HG02981 (cell line): Measurements from ENCODE around the gene CTTNBP2NL.
"Not testable (repeated sequence)": the region's sequence is repeated elsewhere in the genome, so short reads cannot be mapped to it uniquely, and the experiment has no call there.

Experiments
- ATAC-seq: cut with Tn5 transposase; IDR thresholded peaks from one replicate; pipeline ENCODE4 v1.9.1; 2021; ENCODE audit warnings: mild to moderate bottlenecking, moderate library complexity; ENCODE audit not compliant: unreplicated experiment

Gene CTTNBP2NL

GRCh38 chr1:112386024-112386723 lies 9.8 kb upstream of the CTTNBP2NL start:
- no peak for ATAC-seq

DNA sequence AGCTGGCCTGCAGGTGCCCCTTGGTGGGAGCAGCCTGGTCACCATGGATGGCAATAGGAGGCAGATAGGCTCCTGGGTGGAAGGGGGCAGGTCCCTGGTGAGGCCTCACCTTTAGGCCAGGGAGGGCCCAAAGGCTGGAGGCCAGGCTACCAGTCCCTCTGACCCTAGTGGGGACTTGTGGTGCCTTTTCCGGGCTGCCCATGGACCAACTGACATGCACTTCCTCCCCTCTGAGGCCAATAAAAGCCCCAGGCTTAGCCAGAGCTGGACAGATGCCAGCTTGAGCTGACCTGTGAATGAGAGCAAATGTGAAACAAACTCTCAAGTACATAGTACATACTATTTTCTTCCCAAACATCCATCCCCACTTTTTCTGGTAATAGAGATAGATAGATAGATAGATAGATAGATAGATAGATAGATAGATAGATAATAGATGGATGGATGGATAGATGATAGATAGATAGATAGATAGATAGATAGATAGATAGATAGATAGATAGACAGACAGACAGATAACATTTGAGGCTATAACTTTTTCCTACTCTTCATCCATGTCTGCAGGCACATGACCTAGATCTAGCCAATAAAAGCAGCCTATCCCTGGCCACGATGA lies 9.2 kb upstream of the CTTNBP2NL start:
- ATAC-seq: no peak

DNA sequence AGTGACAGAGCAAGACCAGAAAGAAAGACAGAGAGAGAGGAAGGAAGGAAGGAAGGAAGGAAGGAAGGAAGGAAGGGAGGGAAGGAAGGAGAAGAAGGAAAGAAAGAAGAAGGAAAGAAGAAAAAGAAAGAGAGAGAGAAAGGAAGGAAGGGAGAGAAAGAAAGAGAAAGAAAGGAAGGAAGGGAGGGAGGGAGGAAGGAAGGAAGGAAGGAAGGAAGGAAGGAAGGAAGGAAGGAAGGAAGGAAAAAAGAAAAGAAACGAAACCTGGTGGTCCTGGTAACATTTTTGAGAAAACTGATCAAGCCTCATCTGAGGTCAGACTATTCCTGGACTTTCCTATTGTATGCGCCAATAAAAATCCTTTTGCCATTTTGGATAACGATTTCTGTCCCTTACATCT lies 8.2 kb upstream of the CTTNBP2NL start:
- no peak for ATAC-seq

DNA sequence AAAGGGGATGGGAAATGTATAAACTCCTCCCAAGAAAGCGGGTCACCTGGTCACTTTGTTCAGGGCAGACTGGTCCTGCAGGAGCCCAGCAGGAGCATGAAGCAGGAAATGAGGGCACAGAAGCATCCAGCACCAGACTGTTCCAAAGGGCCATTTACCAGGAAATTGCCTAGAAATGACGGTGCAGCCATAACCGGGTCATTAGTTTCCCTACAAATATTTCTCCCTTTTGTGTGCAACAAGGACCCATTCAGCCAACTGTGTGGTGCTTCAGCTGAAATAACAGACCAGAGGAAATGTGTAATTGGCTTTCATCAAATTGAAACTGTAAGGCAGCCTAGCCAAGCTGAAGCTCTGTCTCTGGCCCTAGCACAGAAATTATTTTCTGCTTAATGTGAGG lies 7.6 kb upstream of the CTTNBP2NL start:
- no peak for ATAC-seq

GRCh38 chr1:112389689-112390088 lies 6.3 kb upstream of the CTTNBP2NL start:
- no peak for ATAC-seq

DNA sequence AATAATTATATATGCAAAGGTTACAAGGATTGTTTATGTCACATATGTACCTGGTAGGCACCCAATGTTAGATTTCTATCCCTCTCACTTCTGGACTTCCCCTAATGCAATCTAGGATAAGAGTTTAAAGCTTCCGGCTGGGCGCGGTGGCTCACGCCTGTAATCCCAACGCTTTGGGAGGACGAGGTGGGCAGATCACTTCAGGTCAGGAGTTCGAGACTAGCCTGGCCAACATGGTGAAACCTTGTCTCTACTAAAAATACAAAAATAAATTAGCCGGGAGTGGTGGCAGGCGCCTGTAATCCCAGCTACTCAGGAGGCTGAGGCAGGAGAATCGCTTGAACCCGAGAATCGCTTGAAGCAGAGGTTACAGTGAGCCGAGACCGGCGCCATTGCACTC lies 5.7 kb upstream of the CTTNBP2NL start:
- ATAC-seq: not testable (repeated sequence)

- peak; percentile 69 for ATAC-seq
These were observed 5.0 kb upstream of the CTTNBP2NL start for GRCh38 chr1:112390775-112391602.

- ATAC-seq: no peak
These were observed 4.4 kb upstream of the CTTNBP2NL start for GRCh38 chr1:112391603-112391940.

DNA sequence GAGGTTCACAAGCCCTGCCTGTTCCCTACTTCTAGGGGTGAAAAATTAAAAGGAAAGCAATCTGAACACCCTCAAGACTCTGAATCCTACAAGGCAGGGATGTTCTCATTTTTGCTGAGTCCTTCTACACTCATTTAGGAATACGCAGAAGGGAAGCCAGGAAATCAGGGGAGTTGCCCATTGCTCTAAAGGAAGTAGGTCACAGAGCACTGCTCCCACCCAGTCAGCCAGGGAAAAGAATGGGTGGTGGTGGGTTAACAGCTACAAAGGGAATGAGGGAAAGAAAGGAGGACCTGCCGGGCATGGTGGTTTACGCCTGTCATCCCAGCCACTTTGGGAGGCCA lies 2.4 kb upstream of the CTTNBP2NL start:
- no peak for ATAC-seq

DNA sequence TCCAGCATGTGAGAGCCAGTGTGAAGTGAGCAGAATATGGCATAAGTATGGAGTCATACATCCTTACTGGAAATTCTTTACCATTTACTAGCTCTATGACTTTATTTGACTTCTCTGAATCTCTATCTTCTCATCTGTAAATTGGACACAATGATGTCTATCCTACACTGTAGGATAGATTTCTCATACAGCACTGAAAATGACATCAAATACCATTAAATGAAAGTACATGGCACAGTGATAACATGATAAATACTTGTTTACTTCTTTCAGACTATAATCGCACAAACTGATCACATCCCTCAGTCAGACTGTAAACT lies 1.3 kb upstream of the CTTNBP2NL start:
- ATAC-seq: no peak

GRCh38 chr1:112395256-112395820 lies 676 bp upstream of the CTTNBP2NL start:
- ATAC-seq: no peak

DNA sequence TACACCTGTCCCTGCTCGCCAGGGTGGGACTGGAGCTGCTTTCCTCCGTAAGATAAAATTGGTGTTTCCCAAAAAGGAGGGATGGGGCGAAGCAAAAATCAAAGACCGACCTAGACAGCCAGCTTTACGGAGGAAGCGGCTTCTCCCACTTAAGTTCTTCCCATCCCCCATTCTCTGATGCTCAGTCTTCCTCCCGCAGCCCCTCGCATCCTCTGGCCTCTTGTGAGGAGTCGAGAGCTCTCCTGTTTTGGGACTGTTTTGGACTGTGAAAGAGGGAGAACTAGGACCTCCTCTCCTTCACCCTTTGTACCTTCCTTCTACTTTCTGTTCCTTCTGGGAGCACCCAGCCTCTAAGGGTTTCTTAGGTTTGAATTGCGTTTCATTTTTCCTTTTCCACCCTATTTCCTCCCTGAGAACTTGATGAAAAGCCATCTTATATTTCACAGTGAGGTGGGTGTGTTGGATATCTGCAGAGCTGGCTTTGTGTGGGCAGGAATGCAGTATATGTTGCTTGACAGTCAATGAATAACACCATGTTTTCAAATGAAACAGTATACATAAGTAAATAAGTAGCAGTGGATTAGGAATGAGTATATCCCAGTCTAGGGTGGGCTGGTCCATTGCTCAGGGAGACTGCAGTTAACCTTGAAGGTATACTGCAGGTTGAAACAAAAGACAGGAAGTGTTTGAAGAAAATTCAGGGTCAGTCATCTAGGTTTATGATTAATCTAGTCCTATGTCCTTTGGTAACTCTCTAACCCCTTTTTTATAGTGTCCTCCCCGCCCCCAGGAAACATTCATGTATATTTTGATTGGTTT lies 848 bp downstream of the CTTNBP2NL start:
- ATAC-seq: no peak

DNA sequence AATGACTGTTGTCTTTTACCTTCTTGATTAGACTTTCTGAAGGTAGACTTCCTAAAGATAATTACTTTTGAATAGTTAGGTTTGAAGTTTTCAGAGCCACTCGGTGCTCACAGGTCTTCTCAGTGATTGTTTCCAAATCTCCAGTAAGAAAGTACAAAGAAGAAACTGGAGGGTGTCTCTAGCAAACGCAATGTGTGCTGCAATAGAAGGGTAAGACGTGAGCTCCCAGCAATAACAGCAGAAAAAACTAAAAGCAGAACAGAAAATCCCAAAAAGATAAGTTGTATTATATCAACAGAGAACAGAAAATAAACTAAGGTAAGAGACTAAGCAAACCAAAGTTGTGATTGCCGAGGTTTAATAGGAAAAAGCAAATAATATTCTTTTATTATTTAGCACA lies 1.8 kb downstream of the CTTNBP2NL start:
- ATAC-seq: no peak

- no peak for ATAC-seq
These were observed 3.4 kb downstream of the CTTNBP2NL start for GRCh38 chr1:112399456-112399855.

DNA sequence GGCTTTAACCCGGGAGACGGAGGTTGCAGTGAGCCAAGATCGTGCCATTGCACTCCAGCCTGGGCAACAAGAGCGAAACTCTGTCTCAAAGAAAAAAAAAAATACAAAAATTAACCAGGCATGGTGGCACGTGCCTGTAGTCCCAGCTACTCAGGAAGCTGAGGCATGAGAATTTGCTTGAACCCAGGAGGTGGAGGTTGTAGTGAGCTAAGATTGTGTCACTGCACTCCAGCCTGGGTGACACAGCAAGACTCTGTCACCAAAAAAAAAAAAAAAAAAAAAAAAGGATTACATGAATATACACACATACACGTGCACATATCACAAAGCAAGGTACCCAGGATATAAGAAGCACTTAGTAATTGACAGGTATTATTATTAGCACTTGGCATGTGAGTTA lies 4.7 kb downstream of the CTTNBP2NL start:
- ATAC-seq: not testable (repeated sequence)

DNA sequence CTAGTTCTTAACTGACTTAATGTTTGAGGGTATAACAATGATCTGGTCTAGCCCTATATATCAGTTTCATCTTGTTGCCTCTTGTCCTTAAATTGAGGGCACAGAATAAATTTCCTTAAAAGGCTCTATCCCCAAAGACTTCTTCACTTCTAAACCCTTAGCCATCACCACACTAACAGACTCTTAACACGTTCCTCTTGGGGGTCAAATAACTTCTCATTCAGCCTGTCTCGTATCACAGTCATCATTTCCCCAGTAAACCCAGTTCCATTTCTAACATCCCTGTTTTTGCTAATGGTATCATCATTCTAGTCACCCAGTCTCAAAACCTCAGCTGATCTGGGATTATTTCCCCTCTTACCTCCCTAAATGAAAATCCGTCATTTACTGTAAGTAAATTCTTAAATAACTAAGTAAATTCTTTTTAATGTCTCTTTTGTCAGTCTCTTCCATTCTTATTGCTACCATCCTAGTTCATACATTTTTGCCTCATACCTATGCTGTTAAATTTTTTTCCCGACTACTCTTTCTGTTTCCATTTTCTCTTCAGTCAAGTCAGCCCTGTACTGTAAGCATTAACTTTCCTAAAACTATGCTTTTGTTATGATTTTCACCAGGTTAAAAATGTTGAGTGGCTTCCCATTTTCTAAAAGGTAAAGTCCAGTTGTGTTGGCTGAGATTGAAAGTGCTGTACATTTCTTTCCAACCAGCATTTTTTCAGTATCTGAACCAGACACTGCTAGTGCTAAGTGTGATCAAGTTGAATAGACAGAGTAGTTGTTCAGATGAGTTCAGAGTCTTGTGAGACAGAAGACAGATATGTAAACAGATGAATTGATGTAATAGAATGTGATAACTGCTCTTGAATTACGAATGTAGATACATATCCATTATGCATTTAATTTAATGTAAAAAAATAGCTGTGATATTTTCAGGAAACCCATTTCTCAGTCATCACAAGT lies 6.9 kb downstream of the CTTNBP2NL start:
- no peak for ATAC-seq

DNA sequence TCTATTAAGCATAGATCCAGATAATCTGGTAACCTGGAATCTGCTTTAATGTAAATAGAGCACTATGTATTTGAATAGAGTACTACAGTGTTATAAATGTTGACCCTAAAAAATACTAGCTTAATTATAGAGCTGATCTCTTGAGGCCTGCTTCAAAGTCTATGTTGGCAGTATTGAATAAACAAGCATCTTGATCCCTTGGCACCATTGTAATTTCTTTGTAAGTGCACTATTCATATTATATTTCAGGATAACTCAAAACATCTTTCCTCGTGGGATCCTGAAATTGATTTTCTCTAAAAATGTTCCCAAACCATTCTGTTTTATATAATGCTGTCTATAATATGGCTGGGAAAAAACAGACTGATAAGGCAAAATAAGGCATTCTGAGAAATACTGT lies 10.8 kb downstream of the CTTNBP2NL start:
- ATAC-seq: no peak

DNA sequence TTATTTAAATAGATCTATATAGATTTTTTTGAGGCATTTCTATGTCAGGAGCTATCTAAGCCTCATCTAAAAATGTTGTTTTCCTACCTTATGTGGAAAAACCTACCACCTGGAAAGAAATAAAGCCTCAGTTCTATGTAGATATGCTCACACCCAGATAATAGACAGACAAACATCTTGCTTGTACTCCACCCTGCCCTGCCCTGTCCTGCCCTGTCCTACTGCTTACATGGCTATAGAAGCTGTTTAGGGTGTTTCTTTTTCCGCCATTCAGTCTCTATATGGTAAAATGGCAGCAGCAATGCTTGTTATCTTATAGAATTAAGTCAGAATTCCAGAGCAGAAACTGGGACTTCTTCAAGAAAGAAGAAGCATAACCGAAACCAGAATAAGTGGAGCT lies 13.4 kb downstream of the CTTNBP2NL start:
- no peak for ATAC-seq

DNA sequence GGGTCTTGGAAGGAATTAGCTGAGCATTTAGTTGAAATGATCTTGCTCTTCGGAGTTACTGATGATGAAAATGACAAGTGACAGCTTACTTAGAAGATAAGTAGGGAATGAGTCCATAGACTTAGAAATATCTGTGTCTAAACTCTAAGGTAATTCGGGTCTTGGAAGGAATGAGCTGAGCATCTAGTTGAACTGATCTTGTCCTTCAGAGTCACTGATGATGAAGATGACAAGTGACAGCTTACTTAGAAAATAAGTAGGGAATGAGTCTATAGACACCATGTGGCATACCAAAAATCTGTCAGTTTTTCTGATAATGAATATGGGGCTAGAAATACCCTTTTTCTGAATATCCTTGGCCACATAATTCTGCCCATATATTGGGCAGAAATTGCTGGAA lies 14.7 kb downstream of the CTTNBP2NL start:
- no peak for ATAC-seq

DNA sequence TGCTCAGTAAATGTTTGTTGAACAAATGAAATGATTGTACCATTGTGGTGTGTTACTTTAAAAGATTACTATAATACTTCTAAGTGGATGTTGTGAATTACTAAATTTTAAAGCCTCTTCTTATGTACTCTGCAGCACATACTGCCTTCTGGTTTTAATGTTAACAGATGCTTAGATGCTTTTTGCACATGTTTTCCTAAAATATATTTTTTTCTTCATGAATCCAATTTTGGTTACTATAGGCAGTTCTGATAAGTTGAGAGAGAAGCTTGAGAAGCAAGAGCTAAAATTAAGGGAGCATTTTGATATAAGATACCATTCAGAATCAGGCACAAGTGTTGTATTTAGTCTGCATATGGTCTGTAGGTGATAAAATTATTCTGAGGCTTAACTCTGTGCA lies 21.3 kb downstream of the CTTNBP2NL start:
- ATAC-seq: no peak
